Measurements from ENCODE around the gene NIN. TPM values are rescaled to one million over a fixed set of nuclear protein-coding genes. Genes with fewer than 3 reads are reported as not detected.

NIN gene
- total RNA-seq, 1 experiment from 2014 or later: 8.5 TPM

DNA sequence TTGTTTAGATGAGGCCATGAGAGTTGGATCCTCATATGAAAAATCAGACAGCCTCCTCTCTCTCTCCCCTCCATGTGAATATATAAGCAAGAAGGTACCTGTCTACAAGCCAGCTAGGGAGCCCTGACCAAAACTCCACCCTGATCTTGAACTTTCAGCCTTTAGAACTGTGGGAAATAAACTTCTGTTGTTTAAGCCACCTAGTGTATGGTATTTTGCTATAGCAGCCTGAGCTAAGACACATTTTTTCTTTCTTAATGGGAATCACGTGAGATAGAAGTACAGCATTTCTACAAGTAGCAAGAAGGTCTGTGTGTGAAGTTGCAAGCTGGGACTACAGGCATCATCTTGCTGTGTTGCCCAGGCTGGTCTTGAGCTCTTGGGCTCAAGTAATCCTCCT is 24.6 kb upstream of the NIN start:
- Histone ChIP-seq H3K27me3 (ENCODE audit: control insufficient read depth, insufficient read depth, low read length) (no peaks in the 10 kb centered on the region), H3K4me3 (ENCODE audit: insufficient read depth, low read depth, low read length) (no peak overlapping the region), H3K36me3 (replicated peaks; ENCODE audit: control insufficient read depth, insufficient read depth, low read length) (no peaks in the 10 kb centered on the region)
- no peak for DNase-seq

DNA sequence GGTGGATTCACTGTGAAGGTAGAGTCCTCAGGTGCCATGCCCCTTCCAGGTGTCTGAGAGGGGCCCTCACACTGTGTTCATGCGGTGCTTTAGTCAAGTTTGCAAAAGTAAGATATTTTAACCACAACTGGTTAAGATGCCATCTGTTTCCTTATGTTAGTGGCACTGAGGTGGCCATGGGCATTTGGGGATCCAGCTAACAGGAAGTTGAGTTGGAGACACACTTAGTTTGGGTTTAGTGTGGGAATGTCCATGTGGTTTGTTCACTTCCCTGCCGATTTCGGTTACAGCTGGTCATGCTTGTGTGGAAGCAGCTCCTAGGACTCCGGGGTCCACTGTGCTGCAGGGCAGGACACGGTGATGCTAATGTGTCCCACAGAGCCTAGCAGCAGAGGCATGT is 23.6 kb upstream of the NIN start:
- no peak for DNase-seq
- H3K27me3 ChIP-seq (ENCODE audit: control insufficient read depth, insufficient read depth, low read length): no peaks in the 10 kb centered on the region
- H3K4me3 ChIP-seq (ENCODE audit: insufficient read depth, low read depth, low read length): no peak overlapping the region
- H3K36me3 ChIP-seq (replicated peaks; ENCODE audit: control insufficient read depth, insufficient read depth, low read length): no peaks in the 10 kb centered on the region

DNA sequence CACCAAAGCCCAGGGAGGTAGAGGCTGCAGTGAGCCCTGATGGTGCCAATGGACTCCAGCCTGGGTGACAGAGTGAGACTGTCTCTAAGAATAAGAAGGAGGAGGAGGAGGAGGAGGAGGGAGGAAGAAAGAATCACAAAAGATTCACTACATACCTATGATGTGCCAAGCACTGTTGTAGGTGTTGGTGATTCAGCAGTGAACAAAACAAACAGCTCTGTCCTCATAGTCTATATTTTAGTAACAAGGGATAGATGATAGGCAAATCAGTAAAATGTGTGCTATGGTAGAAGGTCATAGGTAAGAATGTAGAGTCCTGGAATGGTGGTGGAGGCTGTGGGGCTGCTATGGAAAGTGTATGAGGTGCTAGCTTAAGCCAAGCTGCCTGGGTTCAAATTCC is 22.9 kb upstream of the NIN start:
- no peaks in the 10 kb centered on the region for H3K36me3 ChIP-seq (replicated peaks; ENCODE audit: control insufficient read depth, insufficient read depth, low read length)
- no peak for DNase-seq
- no peaks in the 10 kb centered on the region for H3K27me3 ChIP-seq (ENCODE audit: control insufficient read depth, insufficient read depth, low read length)
- no peak overlapping the region for H3K4me3 ChIP-seq (ENCODE audit: insufficient read depth, low read depth, low read length)

- no peak for DNase-seq
- H3K27me3 ChIP-seq (ENCODE audit: control insufficient read depth, insufficient read depth, low read length): no peaks in the 10 kb centered on the region
- no peaks in the 10 kb centered on the region for H3K36me3 ChIP-seq (replicated peaks; ENCODE audit: control insufficient read depth, insufficient read depth, low read length)
- H3K4me3 ChIP-seq (ENCODE audit: insufficient read depth, low read depth, low read length): no peak overlapping the region
Measured at GRCh38 chr14:50846226-50846880, 15.4 kb upstream of the NIN start.

DNA sequence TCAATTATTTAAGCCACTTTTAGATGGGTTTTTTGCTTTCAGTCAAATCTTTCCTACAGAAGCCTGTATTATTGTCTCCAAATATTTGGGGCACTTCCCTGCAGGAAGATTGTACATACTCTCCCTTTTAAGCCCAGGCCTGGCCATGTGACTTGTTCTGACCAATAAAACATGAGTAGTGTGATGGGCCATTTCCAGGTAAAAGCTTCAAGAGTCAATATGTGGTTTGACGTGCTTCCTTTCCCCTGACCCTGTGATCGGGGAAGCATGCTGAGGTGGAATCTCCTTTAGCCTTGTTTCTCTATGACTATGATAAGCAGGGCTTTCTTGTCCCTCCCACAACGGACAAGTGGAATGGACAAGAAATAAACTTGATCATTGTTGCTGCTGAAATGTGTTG is 14.2 kb upstream of the NIN start:
- Histone ChIP-seq H3K4me3 (ENCODE audit: insufficient read depth, low read depth, low read length) (no peak overlapping the region), H3K27me3 (ENCODE audit: control insufficient read depth, insufficient read depth, low read length) (no peaks in the 10 kb centered on the region; the same call in 1 of the 2 replicates), H3K36me3 (replicated peaks; ENCODE audit: control insufficient read depth, insufficient read depth, low read length) (no peaks in the 10 kb centered on the region)
- DNase-seq: no peak

DNA sequence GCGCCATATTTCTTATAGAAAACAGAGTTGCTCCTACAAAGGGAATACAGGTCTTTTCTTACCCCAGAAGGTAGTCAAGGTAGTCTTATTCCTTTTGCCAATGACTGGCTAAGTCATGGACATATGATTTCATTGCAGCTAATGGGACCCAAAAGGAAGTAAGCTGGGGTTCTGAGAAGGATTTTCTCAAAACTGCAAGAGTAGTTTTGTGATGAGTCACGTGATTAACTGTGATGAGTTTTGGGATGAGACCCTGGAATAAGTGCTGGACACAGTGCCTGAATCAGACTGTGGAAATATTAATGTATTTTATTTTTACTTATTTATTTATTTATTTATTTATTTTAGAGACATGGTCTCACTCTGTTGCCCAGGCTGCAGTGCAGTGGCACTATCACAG is 13.4 kb upstream of the NIN start:
- Histone ChIP-seq H3K36me3 (replicated peaks; ENCODE audit: control insufficient read depth, insufficient read depth, low read length) (no peaks in the 10 kb centered on the region), H3K27me3 (ENCODE audit: control insufficient read depth, insufficient read depth, low read length) (no peaks in the 10 kb centered on the region; the same call in 1 of the 2 replicates), H3K4me3 (ENCODE audit: insufficient read depth, low read depth, low read length) (no peak overlapping the region)
- no peak for DNase-seq

- H3K36me3 ChIP-seq (replicated peaks; ENCODE audit: control insufficient read depth, insufficient read depth, low read length): no peaks in the 10 kb centered on the region
- H3K27me3 ChIP-seq (ENCODE audit: control insufficient read depth, insufficient read depth, low read length): no peaks in the 10 kb centered on the region; the same call in 1 of the 2 replicates
- H3K4me3 ChIP-seq (ENCODE audit: insufficient read depth, low read depth, low read length): no peak overlapping the region
- no peak for DNase-seq
Measured at GRCh38 chr14:50839691-50840090, 8.7 kb upstream of the NIN start.

- Histone ChIP-seq H3K27me3 (ENCODE audit: control insufficient read depth, insufficient read depth, low read length) (peaks cover 4% of the 10 kb centered on the region), H3K4me3 (ENCODE audit: insufficient read depth, low read depth, low read length) (no peak overlapping the region)
Measured at GRCh38 chr14:50839048-50839447, 8.1 kb upstream of the NIN start.

DNA sequence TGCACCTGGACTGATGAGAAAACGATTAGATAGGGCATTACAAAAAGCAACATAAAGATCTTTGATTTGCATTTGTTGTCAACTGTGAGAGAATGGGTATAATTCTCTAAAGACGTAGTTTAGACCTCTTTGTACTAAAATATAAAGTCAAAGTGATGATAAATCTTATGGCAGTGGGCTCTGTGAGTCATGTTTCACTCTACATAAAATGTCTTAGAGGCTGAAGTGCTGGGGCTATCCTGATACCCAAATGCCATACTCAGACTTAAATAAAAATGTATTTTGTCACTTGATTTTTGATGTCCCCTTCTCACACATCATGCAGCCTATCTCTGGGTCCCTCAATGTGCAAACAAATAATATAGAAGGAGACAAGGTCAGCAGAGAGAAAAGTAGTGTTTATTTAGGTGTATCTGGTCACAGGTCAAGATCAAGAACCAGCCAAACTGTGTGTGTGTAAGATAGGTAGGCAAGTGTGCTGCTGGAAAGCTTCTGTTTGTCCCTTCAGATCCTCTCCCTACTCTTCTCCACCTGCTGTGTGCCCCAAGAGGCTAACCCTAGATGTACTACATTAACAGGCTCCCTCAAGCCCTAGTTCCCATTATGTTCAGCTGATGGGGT is 7.0 kb upstream of the NIN start:
- DNase-seq: no peak
- no peak overlapping the region for H3K4me3 ChIP-seq (ENCODE audit: insufficient read depth, low read depth, low read length)
- H3K36me3 ChIP-seq (replicated peaks; ENCODE audit: control insufficient read depth, insufficient read depth, low read length): no peaks in the 10 kb centered on the region
- peaks cover 9% of the 10 kb centered on the region for H3K27me3 ChIP-seq (ENCODE audit: control insufficient read depth, insufficient read depth, low read length)

More at GRCh38 chr14:50839048-50839447, 8.1 kb upstream of the NIN start:
- no peak for DNase-seq
- no peaks in the 10 kb centered on the region for H3K36me3 ChIP-seq (replicated peaks; ENCODE audit: control insufficient read depth, insufficient read depth, low read length)

DNA sequence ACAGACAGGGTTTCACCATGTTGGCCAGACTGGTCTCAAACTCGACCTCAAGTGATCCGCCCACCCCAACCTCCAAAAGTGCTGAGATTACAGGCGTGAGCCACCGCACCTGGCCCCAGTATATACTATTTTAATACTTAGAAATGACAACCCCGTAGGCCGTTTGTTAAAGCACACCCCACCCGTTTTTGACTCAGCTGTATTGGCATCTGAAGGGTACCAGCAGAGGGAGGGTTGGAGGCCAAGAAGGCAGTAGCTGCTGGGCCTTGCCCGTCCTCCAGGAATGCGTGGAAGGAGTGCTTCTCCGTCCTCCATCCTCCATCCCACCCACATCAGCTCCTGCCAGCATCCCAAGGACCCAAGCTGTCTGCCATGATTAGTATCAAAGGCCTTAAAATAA is 6.3 kb upstream of the NIN start:
- H3K27me3 ChIP-seq (ENCODE audit: control insufficient read depth, insufficient read depth, low read length): peaks cover 16% of the 10 kb centered on the region
- H3K36me3 ChIP-seq (replicated peaks; ENCODE audit: control insufficient read depth, insufficient read depth, low read length): no peaks in the 10 kb centered on the region

DNA sequence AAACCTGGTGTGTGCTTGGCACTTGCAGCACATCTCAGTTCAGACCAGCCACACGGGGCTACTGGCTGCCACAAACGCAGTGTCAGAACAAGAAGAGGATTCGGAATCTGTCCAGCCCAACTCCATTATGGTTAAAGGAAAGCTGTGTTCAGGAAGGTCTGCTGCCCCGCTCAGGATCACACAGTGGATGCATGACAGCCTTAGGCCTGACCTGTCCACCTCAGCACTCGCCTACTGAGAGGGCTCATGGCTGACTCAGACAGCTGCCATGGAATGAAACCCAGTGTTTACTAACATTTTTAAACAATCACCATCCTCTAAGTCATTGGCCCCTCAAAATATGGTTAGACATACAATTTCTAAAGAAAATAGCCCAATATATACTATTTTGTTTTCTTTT is 5.6 kb upstream of the NIN start:
- peaks cover 23% of the 10 kb centered on the region for H3K27me3 ChIP-seq (ENCODE audit: control insufficient read depth, insufficient read depth, low read length)
- no peaks in the 10 kb centered on the region for H3K36me3 ChIP-seq (replicated peaks; ENCODE audit: control insufficient read depth, insufficient read depth, low read length)
- no peak for DNase-seq
- H3K4me3 ChIP-seq (ENCODE audit: insufficient read depth, low read depth, low read length): no peak overlapping the region

More for the DNA sequence above, 6.3 kb upstream of the NIN start:
- DNase-seq: no peak
- H3K4me3 ChIP-seq (ENCODE audit: insufficient read depth, low read depth, low read length): no peak overlapping the region

DNA sequence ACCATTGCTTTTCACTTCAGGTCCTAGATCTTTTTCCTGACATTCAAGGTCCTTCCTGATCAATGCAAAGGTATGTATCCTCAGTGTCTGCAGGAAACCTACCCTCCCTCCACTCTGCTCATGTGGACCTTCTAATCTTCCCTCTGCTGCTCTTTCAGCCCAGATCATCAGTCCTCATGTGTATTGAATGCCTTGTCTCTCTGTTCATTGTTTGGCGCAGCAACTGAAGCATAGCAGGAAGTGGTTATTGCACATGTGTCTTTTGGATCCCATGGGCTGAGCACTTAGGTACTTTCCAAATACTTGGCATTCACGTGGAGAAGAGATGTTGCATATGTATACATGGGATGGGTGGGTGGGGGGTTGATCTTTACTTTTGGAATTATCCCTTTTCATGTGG is 4.3 kb upstream of the NIN start:
- Histone ChIP-seq H3K36me3 (replicated peaks; ENCODE audit: control insufficient read depth, insufficient read depth, low read length) (no peaks in the 10 kb centered on the region), H3K27me3 (ENCODE audit: control insufficient read depth, insufficient read depth, low read length) (peaks cover 26% of the 10 kb centered on the region)
- no peak for DNase-seq

DNA sequence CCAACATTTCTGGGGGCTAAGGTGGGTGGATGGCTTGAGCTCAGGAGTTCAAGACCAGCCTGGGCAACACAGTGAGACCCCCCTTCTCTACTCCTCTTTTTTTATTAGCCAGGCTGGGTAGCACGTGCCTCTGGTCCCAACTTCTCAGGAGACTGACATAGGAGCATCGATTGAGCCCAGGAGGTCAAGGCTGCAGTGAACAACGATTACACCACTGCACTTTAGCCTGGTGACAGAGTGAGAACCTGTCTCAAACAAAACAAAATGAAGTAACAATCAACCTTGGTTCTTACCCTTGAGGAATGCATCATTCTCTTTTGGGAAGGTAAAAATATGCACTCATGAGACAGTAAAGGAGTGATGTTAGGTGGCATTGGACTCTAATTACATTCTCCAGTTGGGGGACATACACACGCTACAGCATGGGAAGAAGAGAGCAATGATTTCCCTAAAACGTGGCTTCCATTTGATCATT is 3.9 kb upstream of the NIN start:
- no peak for DNase-seq
- peaks cover 30% of the 10 kb centered on the region for H3K27me3 ChIP-seq (ENCODE audit: control insufficient read depth, insufficient read depth, low read length)
- no peak overlapping the region for H3K4me3 ChIP-seq (ENCODE audit: insufficient read depth, low read depth, low read length)
- no peaks in the 10 kb centered on the region for H3K36me3 ChIP-seq (replicated peaks; ENCODE audit: control insufficient read depth, insufficient read depth, low read length)

More for the DNA sequence above, 4.3 kb upstream of the NIN start:
- no peak overlapping the region for H3K4me3 ChIP-seq (ENCODE audit: insufficient read depth, low read depth, low read length)

DNA sequence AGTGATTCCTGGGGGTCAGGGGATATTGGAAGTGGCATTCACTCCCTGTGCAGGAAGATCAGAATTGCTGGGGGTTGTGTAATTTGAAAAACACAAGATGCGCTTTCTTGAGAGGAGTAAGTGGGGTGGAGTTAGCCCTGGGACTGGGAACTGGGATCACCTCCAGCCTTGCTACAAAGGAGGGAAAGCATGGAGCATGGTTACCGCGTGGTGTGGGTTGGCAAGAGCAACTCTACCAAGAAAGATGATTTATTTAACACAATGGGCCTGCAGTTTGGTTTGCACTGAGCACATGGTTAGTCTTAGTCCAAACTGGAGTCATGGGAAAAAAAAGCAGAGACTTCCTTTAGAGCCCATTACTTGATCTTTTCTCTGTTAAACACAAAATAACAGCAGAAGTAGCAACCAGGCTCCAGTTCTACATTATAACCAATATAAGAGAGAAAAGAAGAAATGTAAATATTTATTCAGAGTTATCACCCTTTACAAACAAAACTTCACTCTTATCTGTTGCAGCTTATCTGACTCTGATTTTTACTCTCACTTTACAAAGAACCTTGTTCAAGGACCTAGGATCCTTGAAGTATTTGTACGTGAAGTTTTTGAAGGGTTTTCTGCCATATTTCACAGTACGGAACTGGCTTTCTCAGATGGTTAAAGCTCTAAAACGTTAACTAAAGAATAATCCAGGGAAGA is 2.1 kb upstream of the NIN start:
- H3K4me3 ChIP-seq (ENCODE audit: insufficient read depth, low read depth, low read length): no peak overlapping the region
- H3K36me3 ChIP-seq (replicated peaks; ENCODE audit: control insufficient read depth, insufficient read depth, low read length): no peaks in the 10 kb centered on the region
- H3K27me3 ChIP-seq (ENCODE audit: control insufficient read depth, insufficient read depth, low read length): peaks cover 48% of the 10 kb centered on the region
- DNase-seq: no peak

DNA sequence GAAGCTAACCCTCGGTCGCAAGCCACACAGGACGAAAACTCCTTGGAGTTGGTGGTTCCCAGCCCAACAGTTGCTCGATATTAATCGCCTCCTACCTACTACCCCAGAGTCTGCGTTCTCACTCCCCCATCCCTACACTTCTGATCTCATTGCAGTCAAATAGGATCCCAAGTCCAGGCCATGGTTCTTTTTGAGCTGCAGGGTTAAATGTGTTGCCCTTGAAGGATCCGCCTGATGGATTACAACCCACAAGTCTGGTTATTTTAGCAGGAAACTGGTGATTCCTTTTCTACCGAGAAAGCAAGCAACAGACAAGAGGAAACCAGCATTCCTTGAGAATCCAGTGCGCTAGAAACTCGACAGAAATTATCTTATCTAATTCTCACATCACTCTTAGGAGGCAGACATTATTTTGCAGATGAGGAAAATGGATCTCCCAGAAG is 785 bp upstream of the NIN start:
- Histone ChIP-seq H3K4me3 (ENCODE audit: insufficient read depth, low read depth, low read length) (peak overlapping the region; percentile 71), H3K27me3 (ENCODE audit: control insufficient read depth, insufficient read depth, low read length) (peaks cover 59% of the 10 kb centered on the region), H3K36me3 (replicated peaks; ENCODE audit: control insufficient read depth, insufficient read depth, low read length) (no peaks in the 10 kb centered on the region)
- no peak for DNase-seq

All from H7 (cell line).